Stimulated activated effector memory CD8-positive, alpha-beta T cell treated with anti-CD3 and anti-CD28 coated beads, Interleukin-12 subunit alpha, Interleukin-12 subunit beta, amount 100 ng/mL, for 72 hours (primary cell): ENCODE measurements around the gene CCDC167.

Source experiments
- ATAC-seq: fragments of 150-1000 bp; cut with Tn5 transposase; 2 replicates; pipeline ENCODE4 v1.10.0; 2021
- DNase-seq, 2 donors: peaks; one replicate each; pipeline ENCODE4 v3.0.0; 2021 to 2022; ENCODE audit warnings: low spot score in 2 of 2
- H3K27ac Mint-ChIP-seq: one replicate; pipeline ENCODE4 v1.8.0; 2022; ENCODE audit warnings: mild to moderate bottlenecking, mixed read lengths
- H3K36me3 Mint-ChIP-seq: one replicate; pipeline ENCODE4 v1.8.0; 2022; ENCODE audit warnings: mild to moderate bottlenecking, mixed read lengths
- H3K4me1 Mint-ChIP-seq: one replicate; pipeline ENCODE4 v1.8.0; 2022; ENCODE audit warnings: mixed read lengths
- H3K4me3 Mint-ChIP-seq: one replicate; pipeline ENCODE4 v1.8.0; 2022; ENCODE audit warnings: mild to moderate bottlenecking, mixed read lengths
- H3K9me3 Mint-ChIP-seq: one replicate; pipeline ENCODE4 v1.8.0; 2022; ENCODE audit warnings: mixed read lengths

The CCDC167 gene

DNA sequence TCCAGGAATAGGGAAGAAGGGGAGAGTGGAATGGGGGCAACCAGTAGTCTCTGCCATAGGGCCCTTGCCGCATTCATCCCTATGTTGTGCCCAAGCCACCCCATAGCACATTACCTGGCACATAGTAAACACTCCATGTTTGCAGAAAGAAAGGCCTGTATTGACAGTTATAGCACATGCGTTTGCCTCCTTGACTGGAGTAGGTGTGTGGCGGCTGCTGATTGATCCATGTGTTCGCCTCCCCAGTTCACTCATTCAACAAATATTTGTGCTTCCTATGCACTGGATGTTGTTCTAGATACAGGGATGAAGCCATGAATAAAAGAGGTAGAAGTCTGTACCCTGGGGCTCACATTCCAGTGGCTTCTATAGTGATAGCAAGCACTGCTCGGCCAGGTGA lies 19.8 kb upstream of the CCDC167 start:
- peak overlapping the region; percentile 75 for H3K4me3 Mint-ChIP-seq
- peaks cover 86% of the 10 kb centered on the region for H3K4me1 Mint-ChIP-seq
- no peaks in the 10 kb centered on the region for H3K9me3 Mint-ChIP-seq
- ATAC-seq (no peak), DNase-seq (no peak)
- H3K36me3 Mint-ChIP-seq, result peaks cover 11% of the 10 kb centered on the region
- no peak overlapping the region for H3K27ac Mint-ChIP-seq

GRCh38 chr6:37518116-37518515 lies 18.4 kb upstream of the CCDC167 start:
- Mint-ChIP-seq H3K9me3 (no peaks in the 10 kb centered on the region), H3K4me3 (peak overlapping the region; percentile 75), H3K4me1 (peaks cover 90% of the 10 kb centered on the region), H3K36me3 (peaks cover 11% of the 10 kb centered on the region), H3K27ac (peak overlapping the region; percentile 93)
- no peak for DNase-seq
- ATAC-seq, result no peak

GRCh38 chr6:37517411-37517812 lies 17.7 kb upstream of the CCDC167 start:
- ATAC-seq (peak; percentile 84), DNase-seq (peak; percentile 45 to 83)
- Mint-ChIP-seq H3K4me3 (peak overlapping the region; percentile 75), H3K27ac (peak overlapping the region; percentile 93), H3K9me3 (no peaks in the 10 kb centered on the region), H3K4me1 (peaks cover 92% of the 10 kb centered on the region), H3K36me3 (peaks cover 11% of the 10 kb centered on the region)

DNA sequence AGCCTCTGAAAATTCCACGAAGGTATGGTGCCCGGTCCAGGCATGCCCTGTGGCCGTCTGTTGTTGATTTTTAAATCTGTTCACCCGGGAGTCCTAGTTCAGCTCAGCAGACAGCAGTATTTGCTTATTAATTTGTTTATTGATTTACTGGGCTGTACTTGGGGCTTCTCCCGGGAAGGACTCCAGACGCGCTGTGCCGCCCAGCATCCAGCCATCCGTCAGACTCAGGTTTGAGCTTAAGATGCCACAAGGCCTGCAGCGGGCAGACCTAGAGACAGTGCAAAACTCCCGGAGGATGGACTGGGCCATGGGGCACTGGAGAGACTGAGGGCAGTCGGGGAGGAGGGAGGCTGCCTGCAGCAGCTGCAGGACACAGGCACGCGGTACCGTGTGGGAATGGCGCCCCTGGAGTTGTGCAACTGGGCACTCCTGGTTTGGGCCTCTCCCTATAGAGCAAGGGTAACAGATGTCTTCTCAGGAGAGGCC lies 17.3 kb upstream of the CCDC167 start:
- ATAC-seq (peak; percentile 15), DNase-seq (no peak)
- peak overlapping the region; percentile 75 for H3K4me3 Mint-ChIP-seq
- H3K4me1 Mint-ChIP-seq, result peaks cover 88% of the 10 kb centered on the region
- peak overlapping the region; percentile 93 for H3K27ac Mint-ChIP-seq
- peaks cover 11% of the 10 kb centered on the region for H3K36me3 Mint-ChIP-seq
- no peaks in the 10 kb centered on the region for H3K9me3 Mint-ChIP-seq

- H3K9me3 Mint-ChIP-seq, result no peaks in the 10 kb centered on the region
- peaks cover 87% of the 10 kb centered on the region for H3K4me1 Mint-ChIP-seq
- H3K27ac Mint-ChIP-seq, result peak overlapping the region; percentile 93
- H3K36me3 Mint-ChIP-seq, result peaks cover 11% of the 10 kb centered on the region
- ATAC-seq, result peak; percentile 83
- H3K4me3 Mint-ChIP-seq, result peak overlapping the region; percentile 75
- peak; percentile 56 to 89 for DNase-seq
Measured at GRCh38 chr6:37516076-37516919, 16.6 kb upstream of the CCDC167 start.

- H3K4me1 Mint-ChIP-seq, result peaks cover 87% of the 10 kb centered on the region
- peak overlapping the region; percentile 93 for H3K27ac Mint-ChIP-seq
- DNase-seq (no peak), ATAC-seq (no peak)
- H3K4me3 Mint-ChIP-seq, result peak overlapping the region; percentile 75
- no peaks in the 10 kb centered on the region for H3K9me3 Mint-ChIP-seq
- peaks cover 11% of the 10 kb centered on the region for H3K36me3 Mint-ChIP-seq
Measured at GRCh38 chr6:37515712-37516075, 16.0 kb upstream of the CCDC167 start.

- ATAC-seq, result no peak
- Mint-ChIP-seq H3K27ac (peak overlapping the region; percentile 93), H3K9me3 (no peaks in the 10 kb centered on the region), H3K4me3 (peak overlapping the region; percentile 75), H3K4me1 (peaks cover 84% of the 10 kb centered on the region), H3K36me3 (peaks cover 11% of the 10 kb centered on the region)
- no peak for DNase-seq
Measured at GRCh38 chr6:37514837-37515236, 15.1 kb upstream of the CCDC167 start.

- peaks cover 81% of the 10 kb centered on the region for H3K4me1 Mint-ChIP-seq
- peak; percentile 69 for ATAC-seq
Measured at GRCh38 chr6:37514321-37514771, 14.7 kb upstream of the CCDC167 start.

DNA sequence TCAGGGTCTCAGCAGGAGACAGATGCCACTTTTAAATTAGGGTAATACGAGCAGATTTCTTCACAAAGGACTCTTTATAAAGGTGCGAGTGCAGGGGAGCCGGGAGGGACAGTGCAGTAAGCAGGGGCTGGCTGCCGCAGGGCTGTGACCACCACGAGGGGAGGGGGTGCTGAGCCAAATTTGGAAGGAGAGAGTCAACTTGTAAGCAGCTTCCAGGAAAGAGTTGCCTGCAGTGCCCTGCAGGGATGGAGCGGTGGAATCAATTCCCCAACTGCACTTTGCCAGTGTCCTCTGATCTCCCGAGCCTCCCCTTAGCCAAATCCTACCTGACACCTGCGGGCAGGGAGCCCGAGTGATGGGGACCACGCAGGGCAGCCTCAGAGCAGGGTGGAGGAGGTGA lies 13.9 kb upstream of the CCDC167 start:
- ATAC-seq (no peak), DNase-seq (no peak)
- H3K4me1 Mint-ChIP-seq, result peaks cover 75% of the 10 kb centered on the region
- H3K27ac Mint-ChIP-seq, result peak overlapping the region; percentile 73
- H3K4me3 Mint-ChIP-seq, result no peak overlapping the region
- H3K36me3 Mint-ChIP-seq, result peaks cover 11% of the 10 kb centered on the region
- H3K9me3 Mint-ChIP-seq, result no peaks in the 10 kb centered on the region

More at GRCh38 chr6:37514321-37514771, 14.7 kb upstream of the CCDC167 start:
- H3K9me3 Mint-ChIP-seq, result no peaks in the 10 kb centered on the region
- peak overlapping the region; percentile 75 for H3K4me3 Mint-ChIP-seq
- peaks cover 11% of the 10 kb centered on the region for H3K36me3 Mint-ChIP-seq
- peak overlapping the region; percentile 93 for H3K27ac Mint-ChIP-seq
- no peak for DNase-seq

DNA sequence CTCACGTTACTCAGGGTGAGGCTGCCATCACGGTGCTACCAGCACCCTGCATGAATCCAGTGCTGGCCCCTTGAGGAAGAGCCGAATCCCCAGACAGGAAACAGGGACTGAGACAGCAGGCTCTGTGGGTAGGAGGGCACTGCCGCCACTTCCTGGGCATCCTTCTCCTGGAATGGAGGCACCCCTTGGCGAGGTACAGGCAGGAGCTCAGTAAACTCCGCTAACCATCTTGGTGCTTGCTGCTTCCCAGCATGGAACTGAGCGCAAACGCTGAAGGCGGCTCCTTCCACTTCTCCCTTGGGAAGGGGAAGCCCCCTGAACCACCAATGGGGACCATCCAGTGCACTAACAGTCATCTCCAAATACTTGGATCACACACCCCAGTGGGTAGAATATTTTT lies 13.5 kb upstream of the CCDC167 start:
- H3K9me3 Mint-ChIP-seq, result peaks cover 2% of the 10 kb centered on the region
- no peak overlapping the region for H3K4me3 Mint-ChIP-seq
- ATAC-seq (no peak), DNase-seq (no peak)
- peak overlapping the region; percentile 73 for H3K27ac Mint-ChIP-seq
- H3K4me1 Mint-ChIP-seq, result peaks cover 75% of the 10 kb centered on the region
- peaks cover 11% of the 10 kb centered on the region for H3K36me3 Mint-ChIP-seq

DNA sequence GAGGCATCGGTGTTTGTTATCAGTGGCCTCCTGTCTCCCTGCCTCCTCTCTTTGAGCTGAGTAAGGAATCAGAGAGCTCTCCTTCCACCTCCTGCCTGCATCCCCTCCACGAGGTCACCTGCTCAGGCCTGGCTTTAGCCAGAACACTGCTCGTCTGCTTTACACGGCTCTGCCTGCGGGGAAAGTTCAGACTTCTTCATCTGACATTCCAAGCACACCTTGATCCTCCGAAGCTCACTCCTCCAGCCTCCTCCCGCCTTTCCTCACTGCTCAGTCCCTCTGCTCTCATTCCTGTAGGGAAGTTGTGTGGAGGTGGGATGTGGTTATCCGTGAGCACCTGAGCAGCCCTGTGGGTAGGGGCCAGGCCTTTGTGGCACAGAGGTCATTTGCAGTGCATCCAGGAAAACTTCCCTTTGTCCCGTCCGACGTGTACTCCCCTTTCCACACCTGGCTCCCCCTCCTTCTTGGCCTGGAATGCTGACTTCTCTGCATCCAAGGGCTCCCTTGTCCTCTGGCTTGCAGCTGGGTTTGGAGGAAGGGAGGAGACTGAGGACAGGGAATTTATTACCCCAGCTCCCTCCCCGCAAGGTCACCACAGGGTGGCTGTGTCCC lies 12.8 kb upstream of the CCDC167 start:
- H3K4me3 Mint-ChIP-seq, result no peak overlapping the region
- H3K27ac Mint-ChIP-seq, result peak overlapping the region; percentile 73
- peaks cover 8% of the 10 kb centered on the region for H3K36me3 Mint-ChIP-seq
- peaks cover 73% of the 10 kb centered on the region for H3K4me1 Mint-ChIP-seq
- ATAC-seq (no peak), DNase-seq (no peak)
- peaks cover 2% of the 10 kb centered on the region for H3K9me3 Mint-ChIP-seq

- ATAC-seq, result no peak
- no peak overlapping the region for H3K27ac Mint-ChIP-seq
- H3K4me1 Mint-ChIP-seq, result peaks cover 67% of the 10 kb centered on the region
- peaks cover 3% of the 10 kb centered on the region for H3K36me3 Mint-ChIP-seq
- H3K4me3 Mint-ChIP-seq, result no peak overlapping the region
- DNase-seq, result no peak
- H3K9me3 Mint-ChIP-seq, result peaks cover 2% of the 10 kb centered on the region
Measured at GRCh38 chr6:37511910-37512399, 12.3 kb upstream of the CCDC167 start.

GRCh38 chr6:37511201-37511600 lies 11.5 kb upstream of the CCDC167 start:
- Mint-ChIP-seq H3K27ac (peak overlapping the region; percentile 62), H3K4me3 (no peak overlapping the region), H3K9me3 (peaks cover 2% of the 10 kb centered on the region), H3K4me1 (peaks cover 60% of the 10 kb centered on the region), H3K36me3 (no peaks in the 10 kb centered on the region)
- DNase-seq (no peak), ATAC-seq (no peak)

- ATAC-seq (peak; percentile 76), DNase-seq (no peak)
- Mint-ChIP-seq H3K4me1 (peaks cover 54% of the 10 kb centered on the region), H3K36me3 (peaks cover 2% of the 10 kb centered on the region), H3K9me3 (peaks cover 2% of the 10 kb centered on the region), H3K4me3 (no peak overlapping the region), H3K27ac (peak overlapping the region; percentile 71)
Measured at GRCh38 chr6:37507690-37508421, 8.2 kb upstream of the CCDC167 start.

- DNase-seq, result no peak
- H3K27ac Mint-ChIP-seq, result peak overlapping the region; percentile 71
- H3K9me3 Mint-ChIP-seq, result peaks cover 2% of the 10 kb centered on the region
- H3K4me1 Mint-ChIP-seq, result peaks cover 58% of the 10 kb centered on the region
- H3K36me3 Mint-ChIP-seq, result peaks cover 10% of the 10 kb centered on the region
- no peak for ATAC-seq
- no peak overlapping the region for H3K4me3 Mint-ChIP-seq
Measured at GRCh38 chr6:37507077-37507476, 7.4 kb upstream of the CCDC167 start.
